ENCODE data around the gene DEPDC5. TPM values are rescaled to one million over a fixed set of nuclear protein-coding genes. Genes with fewer than 3 reads are reported as not detected.

DEPDC5 gene
- total and polyA plus RNA-seq, 9 of the 15 experiments (the other 6 are each of a cell fraction or from before 2014, with no cell fraction given): 2.3 to 12.3 (median 10.7) TPM

DNA sequence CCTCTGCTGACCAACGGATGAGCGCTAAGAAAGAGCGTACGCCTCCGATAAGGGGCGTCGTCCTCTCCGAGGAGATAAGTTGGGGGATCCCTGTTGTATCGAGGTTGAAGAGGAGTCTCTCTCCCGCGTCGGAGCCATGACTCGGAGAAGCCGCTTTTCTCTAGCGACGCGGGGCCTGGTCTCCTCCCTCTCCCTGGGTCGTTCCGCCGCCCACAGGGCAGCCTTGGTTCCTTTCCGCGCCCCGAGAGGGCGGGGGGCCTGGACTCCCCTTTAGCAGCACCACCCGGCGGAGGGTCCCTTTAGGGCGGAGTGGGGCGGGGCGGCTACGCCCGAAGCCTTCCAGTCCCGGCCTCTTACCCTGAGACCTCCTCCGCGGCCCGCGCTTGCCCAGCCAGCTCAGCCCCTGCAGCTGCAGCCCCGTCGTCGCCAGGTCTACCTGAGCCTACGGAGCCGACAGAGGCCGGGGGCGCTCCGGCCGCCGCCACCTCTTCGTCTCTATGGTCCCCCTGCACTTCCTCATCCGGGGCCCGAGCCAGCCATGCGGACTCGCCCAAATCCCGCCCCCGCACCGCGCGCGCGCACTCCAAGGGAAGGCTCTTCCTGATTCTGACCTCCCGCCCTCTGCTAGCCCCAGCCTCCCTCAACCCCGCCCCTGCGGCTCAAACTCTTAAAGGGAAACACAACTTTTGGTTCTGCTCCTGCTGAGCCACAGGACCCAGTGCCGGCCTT is 4.0 kb upstream of the DEPDC5 start, which contains the start of gene PRR14L (continued):
- TF ChIP-seq, protein P1, sequence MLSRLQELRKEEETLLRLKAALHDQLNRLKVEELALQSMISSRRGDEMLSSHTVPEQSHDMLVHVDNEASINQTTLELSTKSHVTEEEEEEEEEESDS (CRISPR knock-in tag; IDR thresholded peaks at IDR 0.05): no peak
- no peak for TF ChIP-seq PURB (CRISPR knock-in tag; IDR thresholded peaks at IDR 0.05; ENCODE audit: low read depth)
- TF ChIP-seq BRD4 (IDR thresholded peaks at IDR 0.05): peak; percentile 72; the same call in 1 of the 2 replicates
- TF ChIP-seq, protein P2, sequence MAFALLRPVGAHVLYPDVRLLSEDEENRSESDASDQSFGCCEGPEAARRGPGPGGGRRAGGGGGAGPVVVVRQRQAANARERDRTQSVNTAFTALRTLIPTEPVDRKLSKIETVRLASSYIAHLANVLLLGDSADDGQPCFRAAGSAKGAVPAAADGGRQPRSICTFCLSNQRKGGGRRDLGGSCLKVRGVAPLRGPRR (CRISPR knock-in tag; IDR thresholded peaks at IDR 0.05): no peak
- peak; percentile 3; the same call in 1 of the 2 replicates for TF ChIP-seq NFE2 (IDR thresholded peaks at IDR 0.05; ENCODE audit: low read depth)
- TF ChIP-seq ZNF143 (CRISPR knock-in tag; IDR thresholded peaks at IDR 0.05): no peak
- TF ChIP-seq, protein P3, sequence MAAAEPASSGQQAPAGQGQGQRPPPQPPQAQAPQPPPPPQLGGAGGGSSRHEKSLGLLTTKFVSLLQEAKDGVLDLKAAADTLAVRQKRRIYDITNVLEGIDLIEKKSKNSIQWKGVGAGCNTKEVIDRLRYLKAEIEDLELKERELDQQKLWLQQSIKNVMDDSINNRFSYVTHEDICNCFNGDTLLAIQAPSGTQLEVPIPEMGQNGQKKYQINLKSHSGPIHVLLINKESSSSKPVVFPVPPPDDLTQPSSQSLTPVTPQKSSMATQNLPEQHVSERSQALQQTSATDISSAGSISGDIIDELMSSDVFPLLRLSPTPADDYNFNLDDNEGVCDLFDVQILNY (CRISPR knock-in tag; IDR thresholded peaks at IDR 0.05): no peak
- no peak for TF ChIP-seq ZNF77 (CRISPR knock-in tag; IDR thresholded peaks at IDR 0.05)
- TF ChIP-seq FOS (IDR thresholded peaks at IDR 0.05; ENCODE audit: extremely low read depth, insufficient read length): no peak
- TF ChIP-seq, protein P4, sequence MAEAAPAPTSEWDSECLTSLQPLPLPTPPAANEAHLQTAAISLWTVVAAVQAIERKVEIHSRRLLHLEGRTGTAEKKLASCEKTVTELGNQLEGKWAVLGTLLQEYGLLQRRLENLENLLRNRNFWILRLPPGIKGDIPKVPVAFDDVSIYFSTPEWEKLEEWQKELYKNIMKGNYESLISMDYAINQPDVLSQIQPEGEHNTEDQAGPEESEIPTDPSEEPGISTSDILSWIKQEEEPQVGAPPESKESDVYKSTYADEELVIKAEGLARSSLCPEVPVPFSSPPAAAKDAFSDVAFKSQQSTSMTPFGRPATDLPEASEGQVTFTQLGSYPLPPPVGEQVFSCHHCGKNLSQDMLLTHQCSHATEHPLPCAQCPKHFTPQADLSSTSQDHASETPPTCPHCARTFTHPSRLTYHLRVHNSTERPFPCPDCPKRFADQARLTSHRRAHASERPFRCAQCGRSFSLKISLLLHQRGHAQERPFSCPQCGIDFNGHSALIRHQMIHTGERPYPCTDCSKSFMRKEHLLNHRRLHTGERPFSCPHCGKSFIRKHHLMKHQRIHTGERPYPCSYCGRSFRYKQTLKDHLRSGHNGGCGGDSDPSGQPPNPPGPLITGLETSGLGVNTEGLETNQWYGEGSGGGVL (CRISPR knock-in tag; IDR thresholded peaks at IDR 0.05): no peak
- TF ChIP-seq DIDO1 (tag; IDR thresholded peaks at IDR 0.05; ENCODE audit: low read depth): no peak
- TF ChIP-seq XRCC5 (IDR thresholded peaks at IDR 0.05; ENCODE audit: low read depth, low read length): no peak; the same call in 1 of the 2 replicates
- TF ChIP-seq, protein P5, sequence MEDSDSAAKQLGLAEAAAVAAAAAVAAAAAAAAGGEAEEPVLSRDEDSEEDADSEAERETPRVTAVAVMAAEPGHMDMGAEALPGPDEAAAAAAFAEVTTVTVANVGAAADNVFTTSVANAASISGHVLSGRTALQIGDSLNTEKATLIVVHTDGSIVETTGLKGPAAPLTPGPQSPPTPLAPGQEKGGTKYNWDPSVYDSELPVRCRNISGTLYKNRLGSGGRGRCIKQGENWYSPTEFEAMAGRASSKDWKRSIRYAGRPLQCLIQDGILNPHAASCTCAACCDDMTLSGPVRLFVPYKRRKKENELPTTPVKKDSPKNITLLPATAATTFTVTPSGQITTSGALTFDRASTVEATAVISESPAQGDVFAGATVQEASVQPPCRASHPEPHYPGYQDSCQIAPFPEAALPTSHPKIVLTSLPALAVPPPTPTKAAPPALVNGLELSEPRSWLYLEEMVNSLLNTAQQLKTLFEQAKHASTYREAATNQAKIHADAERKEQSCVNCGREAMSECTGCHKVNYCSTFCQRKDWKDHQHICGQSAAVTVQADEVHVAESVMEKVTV (CRISPR knock-in tag; IDR thresholded peaks at IDR 0.05): no peak
- no peak for TF ChIP-seq ZNF830 (CRISPR knock-in tag; IDR thresholded peaks at IDR 0.05)
- TF ChIP-seq, protein P6, sequence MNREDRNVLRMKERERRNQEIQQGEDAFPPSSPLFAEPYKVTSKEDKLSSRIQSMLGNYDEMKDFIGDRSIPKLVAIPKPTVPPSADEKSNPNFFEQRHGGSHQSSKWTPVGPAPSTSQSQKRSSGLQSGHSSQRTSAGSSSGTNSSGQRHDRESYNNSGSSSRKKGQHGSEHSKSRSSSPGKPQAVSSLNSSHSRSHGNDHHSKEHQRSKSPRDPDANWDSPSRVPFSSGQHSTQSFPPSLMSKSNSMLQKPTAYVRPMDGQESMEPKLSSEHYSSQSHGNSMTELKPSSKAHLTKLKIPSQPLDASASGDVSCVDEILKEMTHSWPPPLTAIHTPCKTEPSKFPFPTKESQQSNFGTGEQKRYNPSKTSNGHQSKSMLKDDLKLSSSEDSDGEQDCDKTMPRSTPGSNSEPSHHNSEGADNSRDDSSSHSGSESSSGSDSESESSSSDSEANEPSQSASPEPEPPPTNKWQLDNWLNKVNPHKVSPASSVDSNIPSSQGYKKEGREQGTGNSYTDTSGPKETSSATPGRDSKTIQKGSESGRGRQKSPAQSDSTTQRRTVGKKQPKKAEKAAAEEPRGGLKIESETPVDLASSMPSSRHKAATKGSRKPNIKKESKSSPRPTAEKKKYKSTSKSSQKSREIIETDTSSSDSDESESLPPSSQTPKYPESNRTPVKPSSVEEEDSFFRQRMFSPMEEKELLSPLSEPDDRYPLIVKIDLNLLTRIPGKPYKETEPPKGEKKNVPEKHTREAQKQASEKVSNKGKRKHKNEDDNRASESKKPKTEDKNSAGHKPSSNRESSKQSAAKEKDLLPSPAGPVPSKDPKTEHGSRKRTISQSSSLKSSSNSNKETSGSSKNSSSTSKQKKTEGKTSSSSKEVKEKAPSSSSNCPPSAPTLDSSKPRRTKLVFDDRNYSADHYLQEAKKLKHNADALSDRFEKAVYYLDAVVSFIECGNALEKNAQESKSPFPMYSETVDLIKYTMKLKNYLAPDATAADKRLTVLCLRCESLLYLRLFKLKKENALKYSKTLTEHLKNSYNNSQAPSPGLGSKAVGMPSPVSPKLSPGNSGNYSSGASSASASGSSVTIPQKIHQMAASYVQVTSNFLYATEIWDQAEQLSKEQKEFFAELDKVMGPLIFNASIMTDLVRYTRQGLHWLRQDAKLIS (CRISPR knock-in tag; IDR thresholded peaks at IDR 0.05): no peak
- TF ChIP-seq, protein P7, sequence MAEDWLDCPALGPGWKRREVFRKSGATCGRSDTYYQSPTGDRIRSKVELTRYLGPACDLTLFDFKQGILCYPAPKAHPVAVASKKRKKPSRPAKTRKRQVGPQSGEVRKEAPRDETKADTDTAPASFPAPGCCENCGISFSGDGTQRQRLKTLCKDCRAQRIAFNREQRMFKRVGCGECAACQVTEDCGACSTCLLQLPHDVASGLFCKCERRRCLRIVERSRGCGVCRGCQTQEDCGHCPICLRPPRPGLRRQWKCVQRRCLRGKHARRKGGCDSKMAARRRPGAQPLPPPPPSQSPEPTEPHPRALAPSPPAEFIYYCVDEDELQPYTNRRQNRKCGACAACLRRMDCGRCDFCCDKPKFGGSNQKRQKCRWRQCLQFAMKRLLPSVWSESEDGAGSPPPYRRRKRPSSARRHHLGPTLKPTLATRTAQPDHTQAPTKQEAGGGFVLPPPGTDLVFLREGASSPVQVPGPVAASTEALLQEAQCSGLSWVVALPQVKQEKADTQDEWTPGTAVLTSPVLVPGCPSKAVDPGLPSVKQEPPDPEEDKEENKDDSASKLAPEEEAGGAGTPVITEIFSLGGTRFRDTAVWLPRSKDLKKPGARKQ (CRISPR knock-in tag; IDR thresholded peaks at IDR 0.05): no peak
- peak; percentile 42; the same call in 1 of the 2 replicates for TF ChIP-seq ZEB2 (IDR thresholded peaks at IDR 0.05)

Data from K562 (cell line).